Adrenal gland (tissue), 12 donors: ENCODE data around the gene IL1RAPL2. TPM values are rescaled to one million over a fixed set of nuclear protein-coding genes. Genes with fewer than 3 reads are reported as not detected.

ENCODE experiments used
- DNase-seq, 7 donors: peaks; one replicate each; pipeline ENCODE4 v3.0.0-alpha.2; 2019 to 2020
- H3K27ac ChIP-seq, 5 donors: fragments of 200-600 bp; sonication (generic) in 4 of 5; 1 replicate in 3 of 5; 2 replicates in 2 of 5; pipeline versions ENCODE4 v1.5.1 to v1.8.0; 2016 to 2020; ENCODE audit warnings: mild to moderate bottlenecking in 1 of 5
- H3K27me3 ChIP-seq: fragments of 200-600 bp; 2 replicates; pipeline ENCODE4 v1.8.0; 2021
- H3K36me3 ChIP-seq, 2 donors: fragments of 200-600 bp; replicated peaks in 1 of 2; 1 replicate in 1 of 2; 2 replicates in 1 of 2; pipeline versions ENCODE4 v1.5.1 to v1.8.0; 2018 to 2022
- H3K4me1 ChIP-seq, 2 donors: fragments of 200-600 bp; replicated peaks in 1 of 2; 1 replicate in 1 of 2; 2 replicates in 1 of 2; pipeline versions ENCODE4 v1.5.1 to v1.8.0; 2018 to 2021
- H3K4me3 ChIP-seq, 4 donors: fragments of 200-600 bp; sonication (generic) in 3 of 4; one replicate each; pipeline ENCODE4 v1.5.1; 2016 to 2018
- H3K9me3 ChIP-seq, 3 donors: fragments of 200-600 bp; sonication (generic) in 1 of 3; replicated peaks in 1 of 3; 1 replicate in 2 of 3; 2 replicates in 1 of 3; pipeline versions ENCODE4 v1.5.1 to v1.8.0; 2016 to 2021
- CTCF ChIP-seq, 6 experiments: fragments of 450-650 bp in 4 of 6; fragments of 200-600 bp in 2 of 6; sonication (generic) in 1 of 6; IDR thresholded peaks; 1 replicate in 5 of 6; 2 replicates in 1 of 6; pipeline versions ENCODE4 v1.5.1 to v1.8.0; 2016 to 2021; ENCODE audit warnings: antibody characterized with exemption in 6 of 6, mild to moderate bottlenecking in 2 of 6, moderate library complexity in 1 of 6
- POLR2A ChIP-seq, 2 donors: fragments of 450-650 bp; IDR thresholded peaks; one replicate each; pipeline ENCODE4 v1.6.1; 2017; ENCODE audit warnings: antibody characterized with exemption in 2 of 2, mild to moderate bottlenecking in 2 of 2, moderate library complexity in 1 of 2
- WGBS, 4 donors: extraction: QIAGEN DNeasy Blood & Tissue Kit in 2 of 4; methylation state at CpG; one replicate each; pipeline versions ENCODE4 v1.1.5 to v1.1.7; 2013 to 2017; 5-methylcytosine and 5-hydroxymethylcytosine counted together
- intact Hi-C, 2 donors: fragments of 100-400 bp; cut with DNase I; formaldehyde crosslinking; loops; one replicate each; pipeline versions ENCODE4 v1.14.1 to v1.15.0; 2022 to 2023
- polyA plus RNA-seq, 3 donors: library from polyadenylated mRNA; stranded (reverse); fragments of 200-250 nt in 2 of 3; fragments of 350-450 nt in 1 of 3; fragmentation: Illumina TruSeq in 1 of 3; extraction: RNeasy Lipid Tissue Mini Kit (QIAGEN cat#74804) in 1 of 3; gene quantifications; one replicate each; pipeline ENCODE4 v1.2.3, GENCODE V29; 2013 to 2014
- total RNA-seq, 9 donors: library from RNA; depleted of rRNA in 4 of 9; stranded (reverse); fragments of >200 nt in 4 of 9; fragments of 120-200 nt in 1 of 9; fragmentation: NEBNext Ultra II Directional in 1 of 9; extraction: Animal tissue kit (Norgen Biotek cat#: 25700) in 1 of 9; gene quantifications; one replicate each; pipeline versions ENCODE4 v1.1.0 to v1.2.4, GENCODE V29; 2013 to 2023
- donor health status: healthy with polysubstance abuse.
- donor health status: Bipolar disorder and iron deficiency.
- donor health status: DM: yes; HTN: yes; CAD: no.
- donor health status: DM: no; HTN: no; CAD: no.
- donor health status: DM: no; HTN: no; CAD: no.
- donor health status: DM: yes; HTN: yes; CAD: no.

Gene IL1RAPL2
- total and polyA plus RNA-seq, 12 donors = 0.27 to 8.4 (median 0.64) TPM; not detected in 5

- TF ChIP-seq POLR2A (IDR thresholded peaks at IDR 0.05) (no peak), CTCF (IDR thresholded peaks at IDR 0.05) (no peak)
- no peaks in the 10 kb centered on the region for H3K36me3 ChIP-seq
- no peak overlapping the region for H3K27ac ChIP-seq
- H3K27me3 ChIP-seq = peaks cover 16% of the 10 kb centered on the region
- no peak for DNase-seq
- no peaks in the 10 kb centered on the region for H3K9me3 ChIP-seq
- no peaks in the 10 kb centered on the region for H3K4me1 ChIP-seq
- intact Hi-C loops = no loop called here
- H3K4me3 ChIP-seq = no peak overlapping the region
These were observed 497.7 kb downstream of the IL1RAPL2 start for GRCh38 chrX:105063743-105064142.

- no peaks in the 10 kb centered on the region for H3K9me3 ChIP-seq
- no peak overlapping the region for H3K27ac ChIP-seq
- no peaks in the 10 kb centered on the region for H3K4me1 ChIP-seq
- H3K4me3 ChIP-seq = no peak overlapping the region
- no peak for DNase-seq
- H3K27me3 ChIP-seq = peaks cover 22% of the 10 kb centered on the region
- 28 to 63% (median 49%) methylated on average over 2 of the region's 2 CpGs for WGBS, 4 donors
- intact Hi-C loops = no loop called here
- no peaks in the 10 kb centered on the region for H3K36me3 ChIP-seq
- TF ChIP-seq POLR2A (IDR thresholded peaks at IDR 0.05) (no peak), CTCF (IDR thresholded peaks at IDR 0.05) (no peak)
These were observed 532.2 kb downstream of the IL1RAPL2 start for GRCh38 chrX:105098201-105098600.

GRCh38 chrX:105098812-105099211, 532.8 kb downstream of the IL1RAPL2 start:
- intact Hi-C loops = no loop called here
- no peak for TF ChIP-seq CTCF (IDR thresholded peaks at IDR 0.05)
- no peak for TF ChIP-seq POLR2A (IDR thresholded peaks at IDR 0.05)
- no peak for DNase-seq
- Histone ChIP-seq H3K4me1 (no peaks in the 10 kb centered on the region), H3K27me3 (peaks cover 20% of the 10 kb centered on the region), H3K4me3 (no peak overlapping the region), H3K36me3 (no peaks in the 10 kb centered on the region), H3K9me3 (no peaks in the 10 kb centered on the region), H3K27ac (no peak overlapping the region)
- 73 to 84% (median 80%) methylated on average over 4 of the region's 4 CpGs for WGBS, 4 donors

- DNase-seq = no peak
- no peaks in the 10 kb centered on the region for H3K9me3 ChIP-seq
- intact Hi-C loops = no loop called here
- no peaks in the 10 kb centered on the region for H3K36me3 ChIP-seq
- 75 to 85% (median 80%) methylated on average over 3 of the region's 3 CpGs for WGBS, 4 donors
- no peaks in the 10 kb centered on the region for H3K4me1 ChIP-seq
- H3K27me3 ChIP-seq = peaks cover 9% of the 10 kb centered on the region
- no peak overlapping the region for H3K27ac ChIP-seq
- no peak for TF ChIP-seq CTCF (IDR thresholded peaks at IDR 0.05)
- no peak for TF ChIP-seq POLR2A (IDR thresholded peaks at IDR 0.05)
- H3K4me3 ChIP-seq = no peak overlapping the region
These were observed 535.4 kb downstream of the IL1RAPL2 start for GRCh38 chrX:105101378-105101777.
